H1 (cell line): ENCODE measurements around the gene PLXND1. TPM values are rescaled to one million over a fixed set of nuclear protein-coding genes. Genes with fewer than 3 reads are reported as not detected.

ENCODE experiments used
- CTCF ChIA-PET: fragments of 300-600 bp; sonication (Branson Sonifier 250); formaldehyde crosslinking; loops from one replicate; lab custom pipeline; 2021; ENCODE audit not compliant: partially characterized antibody; lab: Charles Lee
- POLR2A ChIA-PET: fragments of 300-600 bp; sonication (Branson Sonifier 250); formaldehyde crosslinking; loops from one replicate; lab custom pipeline; 2021; ENCODE audit warnings: inconsistent platforms; ENCODE audit not compliant: partially characterized antibody; lab: Charles Lee
- DNase-seq, 2 experiments: peaks; one replicate each; pipeline versions ENCODE4 v3.0.0 to v3.0.0-alpha.2; 2010 to 2022; ENCODE audit warnings: low spot score in 2 of 2, low read depth in 1 of 2, mixed read lengths in 1 of 2
- FAIRE-seq: peaks from 2 replicates; lab custom pipeline; 2011; peaks lifted over from hg19 to GRCh38; lab: Jason Lieb, UNC
- H2AFZ ChIP-seq: 2 replicates; pipeline ENCODE4 v1.8.1; 2012; ENCODE audit warnings: low read length, inconsistent platforms
- H2AK5ac ChIP-seq: 2 replicates; pipeline ENCODE4 v1.6.1; 2013; ENCODE audit warnings: low read depth, low read length
- H2BK120ac ChIP-seq: replicated peaks from 2 replicates; pipeline ENCODE3; 2013; ENCODE audit warnings: low read depth, low read length, inconsistent platforms
- H2BK12ac ChIP-seq: 2 replicates; pipeline ENCODE4 v1.6.1; 2013; ENCODE audit warnings: low read depth, low read length
- H2BK15ac ChIP-seq: 2 replicates; pipeline ENCODE4 v1.6.1; 2013; ENCODE audit warnings: low read length
- H2BK20ac ChIP-seq: 2 replicates; pipeline ENCODE4 v1.6.1; 2013; ENCODE audit warnings: low read length
- H2BK5ac ChIP-seq: 2 replicates; pipeline ENCODE4 v1.6.1; 2013; ENCODE audit warnings: low read depth, low read length
- H3K14ac ChIP-seq: 2 replicates; pipeline ENCODE4 v1.6.1; 2013; ENCODE audit warnings: inconsistent platforms; ENCODE audit not compliant: insufficient read length
- H3K18ac ChIP-seq: 2 replicates; pipeline ENCODE4 v1.6.1; 2013; ENCODE audit warnings: low read length; ENCODE audit errors: extremely low read depth
- H3K23ac ChIP-seq: 2 replicates; pipeline ENCODE4 v1.6.1; 2013; ENCODE audit warnings: inconsistent platforms; ENCODE audit not compliant: insufficient read length
- H3K23me2 ChIP-seq: 2 replicates; pipeline ENCODE4 v1.6.1; 2013; ENCODE audit warnings: low read depth, low read length
- H3K27ac ChIP-seq: 2 replicates; pipeline ENCODE4 v1.6.1; 2011; ENCODE audit warnings: low read depth, low read length, inconsistent platforms
- H3K27me3 ChIP-seq, 4 experiments: replicated peaks in 1 of 4; 1 replicate in 1 of 4; 2 replicates in 3 of 4; pipeline versions ENCODE4 v1.6.1 to v1.8.1; 2011 to 2013; ENCODE audit warnings: low read length in 3 of 4, mild to moderate bottlenecking in 3 of 4, inconsistent platforms in 2 of 4, mixed read lengths in 2 of 4, moderate library complexity in 1 of 4; ENCODE audit not compliant: control insufficient read depth in 3 of 4, insufficient read depth in 3 of 4; ENCODE audit errors: extremely low read depth in 1 of 4
- H3K36me3 ChIP-seq, 4 experiments: 2 replicates each; pipeline versions ENCODE4 v1.6.1 to v1.8.1; 2011 to 2013; ENCODE audit warnings: mild to moderate bottlenecking in 4 of 4, low read length in 3 of 4, moderate library complexity in 2 of 4, control low read depth in 1 of 4, inconsistent platforms in 1 of 4; ENCODE audit not compliant: insufficient read depth in 4 of 4, control insufficient read depth in 2 of 4
- H3K4ac ChIP-seq: replicated peaks from 2 replicates; pipeline ENCODE3; 2013; ENCODE audit warnings: low read length, low read depth, mixed read lengths, inconsistent platforms; ENCODE audit not compliant: insufficient read length
- H3K4me1 ChIP-seq, 4 experiments: replicated peaks in 1 of 4; 1 replicate in 1 of 4; 2 replicates in 3 of 4; pipeline versions ENCODE4 v1.6.1 to v1.8.1; 2011 to 2013; ENCODE audit warnings: low read length in 3 of 4, inconsistent platforms in 2 of 4, mixed read lengths in 1 of 4; ENCODE audit not compliant: insufficient read depth in 4 of 4, control insufficient read depth in 3 of 4
- H3K4me2 ChIP-seq, 2 experiments: 2 replicates each; pipeline versions ENCODE4 v1.6.1 to v1.8.1; 2011 to 2013; ENCODE audit warnings: low read depth in 2 of 2, low read length in 2 of 2, control low read depth in 1 of 2, inconsistent platforms in 1 of 2, mild to moderate bottlenecking in 1 of 2; ENCODE audit not compliant: insufficient read depth in 1 of 2
- H3K4me3 ChIP-seq, 4 experiments: fragments of 200-600, 300-600 bp in 1 of 4; sonication (generic), shearing (Covaris generic), sonication (Bioruptor Twin) in 1 of 4; 2 replicates each; pipeline versions ENCODE4 v1.5.1 to v1.8.1; 2011 to 2016; ENCODE audit warnings: low read length in 4 of 4, low read depth in 3 of 4, control low read depth in 2 of 4, inconsistent platforms in 2 of 4, mild to moderate bottlenecking in 2 of 4, mixed read lengths in 1 of 4, moderate library complexity in 1 of 4; ENCODE audit not compliant: insufficient read depth in 2 of 4; ENCODE audit errors: extremely low read depth in 1 of 4
- H3K56ac ChIP-seq: replicated peaks from 2 replicates; pipeline ENCODE3; 2013; ENCODE audit warnings: low read depth, mild to moderate bottlenecking, mixed read lengths, low read length, inconsistent platforms; ENCODE audit not compliant: insufficient read length
- H3K79me1 ChIP-seq: 2 replicates; pipeline ENCODE4 v1.6.1; 2013; ENCODE audit warnings: low read depth, low read length, control low read depth
- H3K79me2 ChIP-seq, 2 experiments: 2 replicates each; pipeline versions ENCODE4 v1.6.1 to v1.8.1; 2012 to 2013; ENCODE audit warnings: low read length in 2 of 2, mild to moderate bottlenecking in 2 of 2, inconsistent platforms in 1 of 2; ENCODE audit not compliant: insufficient read depth in 2 of 2, control insufficient read depth in 1 of 2
- H3K9ac ChIP-seq, 4 experiments: replicated peaks in 1 of 4; 1 replicate in 1 of 4; 2 replicates in 3 of 4; pipeline versions ENCODE4 v1.6.1 to v1.8.1; 2011 to 2013; ENCODE audit warnings: low read depth in 3 of 4, low read length in 3 of 4, control low read depth in 2 of 4, mild to moderate bottlenecking in 2 of 4, moderate library complexity in 2 of 4, inconsistent platforms in 1 of 4; ENCODE audit errors: extremely low read depth in 1 of 4
- H3K9me3 ChIP-seq, 2 experiments: 2 replicates each; pipeline versions ENCODE4 v1.6.1 to v1.8.1; 2012 to 2013; ENCODE audit warnings: mild to moderate bottlenecking in 2 of 2, moderate library complexity in 2 of 2, control low read depth in 1 of 2, inconsistent platforms in 1 of 2, low read depth in 1 of 2, low read length in 1 of 2, mixed read lengths in 1 of 2; ENCODE audit not compliant: insufficient read depth in 2 of 2
- H4K20me1 ChIP-seq, 2 experiments: replicated peaks in 1 of 2; 2 replicates each; pipeline versions ENCODE3 to v1.8.1; 2011 to 2013; ENCODE audit warnings: inconsistent platforms in 2 of 2, low read length in 2 of 2, mild to moderate bottlenecking in 1 of 2; ENCODE audit not compliant: insufficient read depth in 2 of 2, control insufficient read depth in 1 of 2
- H4K5ac ChIP-seq: 2 replicates; pipeline ENCODE4 v1.6.1; 2013; ENCODE audit warnings: low read length, low read depth, mixed read lengths, inconsistent platforms; ENCODE audit not compliant: insufficient read length
- H4K8ac ChIP-seq: 2 replicates; pipeline ENCODE4 v1.8.0; 2013; ENCODE audit warnings: mild to moderate bottlenecking, moderate library complexity, low read length, inconsistent platforms; ENCODE audit not compliant: insufficient read depth; ENCODE audit errors: extremely low read depth
- H4K91ac ChIP-seq: replicated peaks from 2 replicates; pipeline ENCODE3; 2013; ENCODE audit warnings: low read length, mixed read lengths, inconsistent platforms; ENCODE audit not compliant: insufficient read length
- SIRT6 ChIP-seq: IDR thresholded peaks from one replicate; pipeline ENCODE4 v1.7.1; 2012; ENCODE audit warnings: low read length, inconsistent platforms
- TAF1 ChIP-seq: IDR thresholded peaks from 2 replicates; pipeline ENCODE4 v1.6.1; 2011; ENCODE audit warnings: mild to moderate bottlenecking, low read depth, low read length
- TCF12 ChIP-seq: IDR thresholded peaks from 2 replicates; pipeline ENCODE4 v1.6.1; 2011; ENCODE audit warnings: low read depth, mild to moderate bottlenecking, low read length
- WGBS, 2 experiments: shearing (Covaris generic) in 1 of 2; methylation state at CpG; one replicate each; pipeline versions ENCODE4 v1.1.6 to v1.1.7; 2013 to 2015; ENCODE audit warnings: low lambda C conversion rate in 2 of 2, mixed read lengths in 2 of 2, inconsistent platforms in 1 of 2, low coverage in 1 of 2, missing lambda C conversion rate in 1 of 2; ENCODE audit not compliant: insufficient replicate concordance in 2 of 2, insufficient coverage in 1 of 2, insufficient read length in 1 of 2; ENCODE audit errors: extremely low coverage in 1 of 2, missing lambda C conversion rate in 1 of 2; 5-methylcytosine and 5-hydroxymethylcytosine counted together
- polyA plus RNA-seq, 7 experiments: library from polyadenylated mRNA; depleted of rRNA in 3 of 7; stranded (reverse) in 5 of 7; unstranded in 2 of 7; fragments of >200 nt in 5 of 7; fragments of 200-250 nt in 2 of 7; gene quantifications; 1 replicate in 5 of 7; 2 replicates in 1 of 7; 4 replicates in 1 of 7; pipeline versions ENCODE4 v1.2.1 to v1.2.3, GENCODE V29; 2011 to 2013; ENCODE audit warnings: missing spikeins in 2 of 7, mixed read lengths in 2 of 7
- total RNA-seq: library from RNA; stranded (reverse); fragmentation: NEBNext Ultra II Directional; extraction: Animal tissue kit (Norgen Biotek cat#: 25700); gene quantifications from 2 replicates; pipeline ENCODE4 v1.2.1, GENCODE V29; 2021
- TF ChIP-seq, protein P1 (sequence below), 3 experiments: IDR thresholded peaks; 1 replicate in 2 of 3; 2 replicates in 1 of 3; pipeline versions ENCODE4 v1.5.1 to v1.6.1; 2011; ENCODE audit warnings: low read length in 3 of 3, mild to moderate bottlenecking in 3 of 3, inconsistent platforms in 2 of 3, low read depth in 1 of 3, moderate library complexity in 1 of 3; ENCODE audit not compliant: insufficient read depth in 1 of 3; ENCODE audit errors: control extremely low read depth in 1 of 3

PLXND1 gene
- total and polyA plus RNA-seq, 2 of the 8 experiments (the other 6 are each of a cell fraction or from before 2014, with no cell fraction given) = 17.7 to 66.4 TPM

DNA sequence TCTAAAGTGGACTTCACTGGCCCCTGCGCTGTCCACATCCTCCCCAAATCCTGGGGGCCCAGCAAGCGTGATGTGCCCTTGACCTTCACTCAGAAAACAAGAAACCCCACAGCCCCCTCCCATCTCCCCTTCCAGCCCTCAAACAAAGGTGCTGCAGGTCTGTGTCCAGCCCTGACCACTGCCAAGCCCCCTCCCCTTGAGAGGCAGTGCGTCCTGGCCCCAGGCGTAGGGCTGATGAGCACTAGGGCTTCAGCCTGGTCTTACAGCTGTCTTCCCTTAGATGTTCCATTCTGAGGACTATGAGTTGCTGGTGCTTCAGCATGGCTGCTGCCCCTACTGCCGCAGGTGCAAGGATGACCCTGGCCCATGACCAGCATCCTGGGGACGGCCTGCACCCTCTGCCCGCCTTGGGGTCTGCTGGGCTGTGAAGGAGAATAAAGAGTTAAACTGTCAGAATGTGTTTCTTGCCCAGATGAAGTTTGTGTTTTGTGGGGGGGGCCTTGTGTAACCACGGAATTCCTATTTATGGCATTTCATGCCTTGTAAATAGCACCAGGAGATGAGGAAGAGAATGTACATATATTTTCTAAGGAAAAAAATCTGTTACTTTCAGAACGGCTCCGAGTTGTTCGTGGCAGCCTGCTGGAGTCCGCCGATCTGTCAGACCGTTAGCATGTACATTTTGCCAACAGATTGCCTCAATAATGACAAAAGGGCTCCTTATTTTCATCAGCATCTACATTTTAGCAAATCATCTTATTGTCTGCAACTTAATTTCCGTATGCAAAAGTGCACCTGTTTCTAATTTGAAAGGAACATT is 86.4 kb downstream of the PLXND1 start:
- Histone ChIP-seq H3K23me2 (no peaks in the 10 kb centered on the region), H2BK15ac (no peak overlapping the region), H3K36me3 (no peaks in the 10 kb centered on the region; a peak in 2 of 8 replicates), H2BK12ac (no peak overlapping the region), H4K20me1 (no peaks in the 10 kb centered on the region), H3K79me2 (no peaks in the 10 kb centered on the region), H3K9ac (no peak overlapping the region), H3K27ac (no peak overlapping the region), H4K5ac (no peak overlapping the region), H2AK5ac (no peak overlapping the region), H3K9me3 (no peaks in the 10 kb centered on the region), H2BK20ac (no peak overlapping the region), H2AFZ (no peak overlapping the region), H3K4me2 (no peak overlapping the region), H3K14ac (no peak overlapping the region), H3K4me3 (no peak overlapping the region), H3K79me1 (no peaks in the 10 kb centered on the region), H3K18ac (no peak overlapping the region), H4K91ac (no peak overlapping the region), H4K8ac (no peak overlapping the region; the same call in 1 of the 2 replicates), H3K4me1 (no peaks in the 10 kb centered on the region; a peak in 1 of 7 replicates), H3K4ac (no peak overlapping the region), H2BK120ac (no peak overlapping the region), H3K23ac (no peak overlapping the region), H2BK5ac (no peak overlapping the region), H3K56ac (no peak overlapping the region), H3K27me3 (no peaks in the 10 kb centered on the region)
- FAIRE-seq (no peak), DNase-seq (no peak)
- TF ChIP-seq TAF1 (no peak), TCF12 (no peak), SIRT6 (no peak)
- TF ChIP-seq, protein P1, sequence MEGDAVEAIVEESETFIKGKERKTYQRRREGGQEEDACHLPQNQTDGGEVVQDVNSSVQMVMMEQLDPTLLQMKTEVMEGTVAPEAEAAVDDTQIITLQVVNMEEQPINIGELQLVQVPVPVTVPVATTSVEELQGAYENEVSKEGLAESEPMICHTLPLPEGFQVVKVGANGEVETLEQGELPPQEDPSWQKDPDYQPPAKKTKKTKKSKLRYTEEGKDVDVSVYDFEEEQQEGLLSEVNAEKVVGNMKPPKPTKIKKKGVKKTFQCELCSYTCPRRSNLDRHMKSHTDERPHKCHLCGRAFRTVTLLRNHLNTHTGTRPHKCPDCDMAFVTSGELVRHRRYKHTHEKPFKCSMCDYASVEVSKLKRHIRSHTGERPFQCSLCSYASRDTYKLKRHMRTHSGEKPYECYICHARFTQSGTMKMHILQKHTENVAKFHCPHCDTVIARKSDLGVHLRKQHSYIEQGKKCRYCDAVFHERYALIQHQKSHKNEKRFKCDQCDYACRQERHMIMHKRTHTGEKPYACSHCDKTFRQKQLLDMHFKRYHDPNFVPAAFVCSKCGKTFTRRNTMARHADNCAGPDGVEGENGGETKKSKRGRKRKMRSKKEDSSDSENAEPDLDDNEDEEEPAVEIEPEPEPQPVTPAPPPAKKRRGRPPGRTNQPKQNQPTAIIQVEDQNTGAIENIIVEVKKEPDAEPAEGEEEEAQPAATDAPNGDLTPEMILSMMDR (IDR thresholded peaks at IDR 0.05; ENCODE audit: control extremely low read depth in 1 of 3, insufficient read depth in 1 of 3, low read depth in 1 of 3, low read length in 3 of 3) = no peak
- POLR2A ChIA-PET = interaction anchor here (0.6 kb wide), 1 partner anchor 10 kb away, joined by 3 read pairs; no protein-coding TSS in a partner anchor
- CTCF ChIA-PET = interaction anchor here (2.4 kb wide), 1 partner anchor 28 kb away, joined by 7 read pairs; no protein-coding TSS in a partner anchor
- WGBS, 2 experiments = 88% methylated on average over 15 of the region's 15 CpGs; no CpG with 5 or more reads in 1 of the 2 experiments
